Neuron (in vitro differentiated cells): Measurements from ENCODE around the gene HMG20B.
"Not testable (repeated sequence)": the region's sequence is repeated elsewhere in the genome, so short reads cannot be mapped to it uniquely, and the experiment has no call there.

Experiments
- H2AFZ ChIP-seq: one replicate; pipeline ENCODE4 v1.6.1; 2013; ENCODE audit warnings: low read depth, mild to moderate bottlenecking, inconsistent platforms, low read length, moderate library complexity
- H3K27me3 ChIP-seq: one replicate; pipeline ENCODE4 v1.6.1; 2013; ENCODE audit warnings: low read length; ENCODE audit not compliant: insufficient read depth
- H3K36me3 ChIP-seq: one replicate; pipeline ENCODE4 v1.6.1; 2013; ENCODE audit warnings: low read length; ENCODE audit not compliant: insufficient read depth
- H3K4me1 ChIP-seq: one replicate; pipeline ENCODE4 v1.6.1; 2013; ENCODE audit warnings: low read length; ENCODE audit not compliant: insufficient read depth
- H3K4me3 ChIP-seq: 2 replicates; pipeline ENCODE4 v1.5.1; 2013; ENCODE audit warnings: mild to moderate bottlenecking, low read length, moderate library complexity
- H3K9me3 ChIP-seq: one replicate; pipeline ENCODE4 v1.6.1; 2013; ENCODE audit warnings: low read length

HMG20B gene

DNA sequence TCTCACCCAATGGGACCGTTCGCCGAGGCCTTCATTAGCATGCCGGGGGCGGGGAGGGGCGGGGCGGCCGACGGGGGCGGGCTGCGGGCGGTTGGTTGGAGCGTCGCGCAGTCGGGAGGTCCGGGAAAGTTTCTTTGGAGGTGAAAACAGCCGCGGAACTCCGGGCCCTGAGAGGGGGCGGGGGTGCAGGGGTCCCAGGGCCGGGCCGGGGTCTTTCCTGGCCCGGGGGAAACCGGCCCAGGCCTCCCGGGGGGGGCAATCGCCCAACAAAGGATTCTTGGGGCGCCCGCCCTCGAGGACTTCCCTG lies at the start of gene HMG20B:
TSS of gene HMG20B (plus strand) at position 90 of the 307 bp plus-strand sequence. CDS start 366 bp downstream, outside the sequence.
- Histone ChIP-seq H3K4me1 (peaks cover 4% of the 10 kb centered on the region), H3K36me3 (peaks cover 20% of the 10 kb centered on the region)

DNA sequence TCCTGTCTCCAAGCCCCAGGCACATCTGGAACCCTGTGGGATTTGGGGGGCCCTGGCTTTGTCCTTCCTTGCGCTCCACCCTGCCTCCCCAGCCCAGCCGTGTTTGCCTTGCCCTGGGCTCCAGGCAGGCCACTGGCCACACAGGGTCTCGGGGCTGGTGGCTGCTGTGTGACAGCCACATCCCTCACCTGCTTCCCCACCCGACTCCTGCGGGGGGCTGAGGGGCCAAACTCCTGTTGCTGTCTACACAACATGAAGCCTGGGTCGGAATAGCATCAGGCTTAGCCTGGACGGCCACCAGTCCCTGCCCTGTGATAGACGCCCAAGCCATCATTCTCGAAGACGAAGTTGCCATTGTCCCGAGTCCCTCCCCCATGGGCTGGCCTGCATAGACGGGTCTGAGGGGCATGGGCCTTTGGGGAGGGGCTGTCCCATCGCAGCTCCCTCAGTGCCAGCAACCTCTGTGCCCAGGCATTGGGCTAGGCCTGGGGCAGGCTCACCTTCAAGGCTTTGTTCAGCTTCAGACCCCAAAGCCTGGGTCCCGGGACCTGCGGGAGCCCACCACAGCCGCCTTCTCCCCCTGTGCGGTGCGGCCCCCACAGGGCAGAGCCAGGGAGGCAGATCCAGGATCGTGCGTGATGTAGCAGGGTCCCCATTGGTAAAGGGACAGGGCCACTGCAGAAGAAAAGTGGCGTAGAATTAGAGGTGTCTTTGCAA lies 49.2 kb upstream of the HMG20B start:
- peaks cover 69% of the 10 kb centered on the region for H3K36me3 ChIP-seq
- no peaks in the 10 kb centered on the region for H3K9me3 ChIP-seq
- no peaks in the 10 kb centered on the region for H3K27me3 ChIP-seq
- no peak overlapping the region for H2AFZ ChIP-seq
- no peaks in the 10 kb centered on the region for H3K4me1 ChIP-seq
- H3K4me3 ChIP-seq: no peak overlapping the region

More for the DNA sequence above, at the start of gene HMG20B:
- Histone ChIP-seq H3K4me3 (peak within 1 kb of the TSS; percentile 98), H2AFZ (peak within 1 kb of the TSS; percentile 69), H3K27me3 (no peaks in the 10 kb centered on the region), H3K9me3 (no peaks in the 10 kb centered on the region)

DNA sequence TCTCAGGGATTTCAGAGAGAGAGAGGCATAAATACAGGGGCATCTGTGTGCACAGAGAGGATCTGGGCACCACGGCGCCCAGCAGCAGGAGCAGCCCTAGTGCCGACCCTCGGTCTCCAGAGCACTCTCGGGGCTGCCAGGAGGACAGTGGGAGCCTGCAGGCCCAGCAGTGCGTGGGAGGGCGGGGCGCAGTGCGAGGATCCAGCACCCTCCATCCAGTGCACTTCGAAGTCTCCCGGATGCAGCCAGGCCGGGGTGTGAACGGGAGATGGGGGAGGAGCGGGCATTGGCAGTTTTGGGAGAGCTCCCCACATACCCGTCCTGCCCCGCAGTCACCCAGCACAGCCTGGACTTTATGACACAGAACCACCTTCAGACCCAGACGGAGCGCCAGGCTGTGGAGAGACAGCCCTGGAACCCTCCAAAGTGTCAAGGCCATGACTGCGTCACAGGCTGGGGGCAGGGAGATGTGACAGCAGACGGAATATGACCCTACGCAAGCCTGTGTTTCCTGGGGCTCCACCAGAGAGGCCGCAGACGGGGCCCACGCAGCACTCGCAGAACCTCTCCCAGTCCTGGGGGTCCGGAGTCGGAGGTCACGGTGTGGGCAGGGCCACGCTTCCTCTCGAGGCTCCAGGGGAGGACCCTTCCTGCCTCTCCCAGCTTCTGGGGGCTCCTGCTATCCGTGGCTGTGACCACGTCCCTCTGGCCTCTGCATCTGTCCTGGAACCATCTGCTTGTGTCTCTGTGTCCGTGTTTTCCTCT lies 48.5 kb upstream of the HMG20B start:
- H3K36me3 ChIP-seq: peaks cover 62% of the 10 kb centered on the region
- no peaks in the 10 kb centered on the region for H3K9me3 ChIP-seq
- H2AFZ ChIP-seq: no peak overlapping the region
- no peaks in the 10 kb centered on the region for H3K4me1 ChIP-seq
- no peaks in the 10 kb centered on the region for H3K27me3 ChIP-seq
- no peak overlapping the region for H3K4me3 ChIP-seq

GRCh38 chr19:3524904-3525451 lies 47.8 kb upstream of the HMG20B start:
- H3K36me3 ChIP-seq: peaks cover 55% of the 10 kb centered on the region
- no peak overlapping the region for H2AFZ ChIP-seq
- H3K9me3 ChIP-seq: no peaks in the 10 kb centered on the region
- no peak overlapping the region for H3K4me3 ChIP-seq
- no peaks in the 10 kb centered on the region for H3K27me3 ChIP-seq
- H3K4me1 ChIP-seq: no peaks in the 10 kb centered on the region

DNA sequence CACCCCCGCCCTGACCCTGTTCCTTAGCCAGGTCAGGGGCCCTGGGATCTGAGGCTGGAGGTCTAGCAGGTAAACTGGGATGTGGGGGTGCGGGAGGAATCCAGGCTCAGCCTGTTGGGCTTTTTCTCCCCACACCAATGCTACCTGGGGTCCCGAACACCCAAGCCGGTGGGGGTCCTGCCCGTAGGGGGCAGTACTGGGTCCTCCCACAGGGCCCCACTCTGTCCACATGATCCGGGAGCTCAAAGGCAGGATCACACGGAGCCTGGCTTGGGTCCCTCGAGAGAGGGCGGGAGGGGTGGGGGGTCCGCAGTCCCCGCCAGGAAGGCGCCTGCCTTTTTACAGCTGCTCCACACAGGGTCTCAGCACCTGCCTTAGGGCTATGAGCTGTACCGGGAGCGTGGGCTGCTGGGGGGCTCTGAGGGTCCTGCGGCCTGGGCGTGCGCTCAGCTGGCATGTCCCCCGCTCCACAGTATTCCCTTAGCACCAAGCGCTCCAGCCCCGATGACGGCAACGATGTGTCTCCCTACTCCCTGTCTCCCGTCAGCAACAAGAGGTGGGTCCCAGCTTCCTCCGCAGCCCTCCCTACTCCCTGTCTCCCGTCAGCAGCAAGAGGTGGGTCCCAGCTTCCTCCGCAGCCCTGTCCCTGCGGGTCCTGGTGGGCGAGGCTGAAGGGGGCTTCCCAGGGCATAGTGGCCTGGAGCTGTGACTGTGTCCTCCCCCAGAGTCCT lies 46.1 kb upstream of the HMG20B start:
- no peaks in the 10 kb centered on the region for H3K9me3 ChIP-seq
- no peaks in the 10 kb centered on the region for H3K4me1 ChIP-seq
- H3K27me3 ChIP-seq: no peaks in the 10 kb centered on the region
- no peak overlapping the region for H3K4me3 ChIP-seq
- no peak overlapping the region for H2AFZ ChIP-seq
- H3K36me3 ChIP-seq: peaks cover 57% of the 10 kb centered on the region

GRCh38 chr19:3527238-3527910 lies 45.4 kb upstream of the HMG20B start:
- H3K36me3 ChIP-seq: peaks cover 58% of the 10 kb centered on the region
- no peaks in the 10 kb centered on the region for H3K9me3 ChIP-seq
- H3K4me3 ChIP-seq: no peak overlapping the region
- H3K27me3 ChIP-seq: no peaks in the 10 kb centered on the region
- H3K4me1 ChIP-seq: no peaks in the 10 kb centered on the region
- no peak overlapping the region for H2AFZ ChIP-seq

- Histone ChIP-seq H3K4me3 (no peak overlapping the region), H3K27me3 (no peaks in the 10 kb centered on the region), H3K4me1 (no peaks in the 10 kb centered on the region), H3K9me3 (no peaks in the 10 kb centered on the region), H3K36me3 (peaks cover 64% of the 10 kb centered on the region), H2AFZ (no peak overlapping the region)
Observed at GRCh38 chr19:3528080-3528479, 44.7 kb upstream of the HMG20B start.

- H3K4me1 ChIP-seq: no peaks in the 10 kb centered on the region
- H3K4me3 ChIP-seq: no peak overlapping the region
- peaks cover 65% of the 10 kb centered on the region for H3K36me3 ChIP-seq
- no peak overlapping the region for H2AFZ ChIP-seq
- H3K9me3 ChIP-seq: no peaks in the 10 kb centered on the region
- H3K27me3 ChIP-seq: no peaks in the 10 kb centered on the region
Observed at GRCh38 chr19:3528539-3529211, 44.1 kb upstream of the HMG20B start.

DNA sequence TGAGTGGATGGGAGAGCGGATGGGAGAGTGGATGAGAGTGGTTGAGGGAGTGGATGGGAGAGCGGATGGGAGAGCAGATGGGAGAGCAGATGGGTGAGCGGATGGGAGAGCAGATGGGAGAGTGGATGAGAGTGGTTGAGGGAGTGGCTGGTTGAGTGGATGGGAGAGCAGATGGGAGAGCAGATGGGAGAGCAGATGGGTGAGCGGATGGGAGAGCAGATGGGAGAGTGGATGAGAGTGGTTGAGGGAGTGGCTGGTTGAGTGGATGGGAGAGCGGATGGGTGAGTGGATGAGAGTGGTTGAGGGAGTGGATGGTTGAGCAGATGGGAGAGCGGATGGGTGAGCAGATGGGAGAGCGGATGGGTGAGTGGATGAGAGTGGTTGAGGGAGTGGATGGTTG lies 43.4 kb upstream of the HMG20B start:
- not testable (repeated sequence) for H3K9me3 ChIP-seq, H3K27me3 ChIP-seq, H2AFZ ChIP-seq, H3K4me3 ChIP-seq, H3K4me1 ChIP-seq
- peaks cover 65% of the 10 kb centered on the region for H3K36me3 ChIP-seq

GRCh38 chr19:3530389-3530788 lies 42.4 kb upstream of the HMG20B start:
- Histone ChIP-seq H2AFZ (no peak overlapping the region), H3K36me3 (peaks cover 67% of the 10 kb centered on the region), H3K27me3 (no peaks in the 10 kb centered on the region), H3K4me3 (no peak overlapping the region), H3K4me1 (no peaks in the 10 kb centered on the region), H3K9me3 (no peaks in the 10 kb centered on the region)

DNA sequence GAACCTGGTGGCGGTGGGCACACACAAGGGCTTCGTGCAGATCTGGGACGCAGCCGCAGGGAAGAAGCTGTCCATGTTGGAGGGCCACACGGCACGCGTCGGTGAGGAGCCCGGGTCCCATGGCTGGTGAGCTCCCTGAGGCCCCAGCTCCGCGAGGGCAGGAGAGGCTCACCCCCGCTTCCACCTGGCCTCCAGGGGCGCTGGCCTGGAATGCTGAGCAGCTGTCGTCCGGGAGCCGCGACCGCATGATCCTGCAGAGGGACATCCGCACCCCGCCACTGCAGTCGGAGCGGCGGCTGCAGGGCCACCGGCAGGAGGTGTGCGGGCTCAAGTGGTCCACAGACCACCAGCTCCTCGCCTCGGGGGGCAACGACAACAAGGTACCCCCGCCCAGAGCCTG lies 41.0 kb upstream of the HMG20B start:
- Histone ChIP-seq H3K36me3 (peaks cover 65% of the 10 kb centered on the region), H3K9me3 (no peaks in the 10 kb centered on the region), H3K4me1 (no peaks in the 10 kb centered on the region), H3K27me3 (no peaks in the 10 kb centered on the region), H2AFZ (no peak overlapping the region), H3K4me3 (no peak overlapping the region)

DNA sequence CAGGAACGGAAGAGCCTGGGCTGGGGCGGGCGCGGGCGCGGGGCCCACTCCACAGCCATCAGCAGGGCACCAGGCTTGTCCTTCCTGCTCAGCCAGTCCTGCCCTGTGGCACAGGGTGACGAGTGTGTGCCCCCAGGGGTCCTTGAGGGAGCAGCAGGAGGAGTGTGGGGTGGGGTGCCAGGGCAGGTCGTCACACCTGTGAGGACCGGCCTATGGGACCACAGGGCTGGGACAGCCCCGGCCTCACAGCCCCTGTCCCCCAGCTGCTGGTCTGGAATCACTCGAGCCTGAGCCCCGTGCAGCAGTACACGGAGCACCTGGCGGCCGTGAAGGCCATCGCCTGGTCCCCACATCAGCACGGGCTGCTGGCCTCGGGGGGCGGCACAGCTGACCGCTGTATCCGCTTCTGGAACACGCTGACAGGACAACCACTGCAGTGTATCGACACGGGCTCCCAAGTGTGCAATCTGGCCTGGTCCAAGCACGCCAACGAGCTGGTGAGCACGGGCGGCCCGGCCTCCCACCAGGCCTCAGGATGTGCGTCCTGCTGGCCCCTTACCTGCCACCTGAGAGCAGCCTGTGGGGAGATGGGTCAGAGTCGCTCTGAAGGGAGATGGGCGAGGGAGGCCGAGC lies 40.5 kb upstream of the HMG20B start:
- Histone ChIP-seq H2AFZ (no peak overlapping the region), H3K9me3 (no peaks in the 10 kb centered on the region), H3K4me3 (no peak overlapping the region), H3K36me3 (peaks cover 60% of the 10 kb centered on the region), H3K4me1 (no peaks in the 10 kb centered on the region), H3K27me3 (no peaks in the 10 kb centered on the region)
